ENCODE results near the gene GPR137B. TPM values are rescaled to one million over a fixed set of nuclear protein-coding genes. Genes with fewer than 3 reads are reported as not detected.

GPR137B gene
- total and polyA plus RNA-seq, 2 experiments from 2014 or later = 4.5 to 11.1 TPM

DNA sequence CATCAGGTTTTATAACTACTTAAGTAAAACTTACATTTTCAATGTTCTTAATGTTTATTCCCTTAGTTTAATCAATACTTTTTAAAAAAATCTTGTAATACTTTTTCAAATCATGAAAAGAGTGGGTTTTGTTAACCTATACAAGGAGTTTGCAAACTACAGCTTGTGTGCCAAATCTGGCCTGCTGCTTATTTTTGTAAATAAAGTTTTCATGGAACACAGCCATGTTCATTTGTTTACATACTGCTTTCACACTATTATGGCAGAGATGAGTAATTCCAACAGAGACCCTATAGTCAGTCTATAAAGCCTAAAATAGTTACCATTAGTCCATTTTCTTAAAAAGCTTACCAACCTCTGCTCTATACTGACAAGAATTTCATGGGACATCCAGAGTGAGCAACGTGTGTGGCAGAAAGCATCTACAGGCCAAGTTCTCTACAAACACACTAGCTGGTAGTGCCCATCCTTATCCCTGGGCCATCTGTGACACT is 96.8 kb downstream of the GPR137B start:
- H3K79me2 ChIP-seq (replicated peaks; ENCODE audit: insufficient read depth) = no peaks in the 10 kb centered on the region
- no peak overlapping the region for H2AFZ ChIP-seq
- H3K4me3 Mint-ChIP-seq = no peak overlapping the region
- H3K27me3 Mint-ChIP-seq (ENCODE audit: insufficient read depth, low read depth, poor library complexity) = no peaks in the 10 kb centered on the region
- no peaks in the 10 kb centered on the region for H3K36me3 ChIP-seq (ENCODE audit: insufficient read depth)
- no peaks in the 10 kb centered on the region for H4K20me1 ChIP-seq (replicated peaks; ENCODE audit: insufficient read depth)
- H3K4me1 ChIP-seq (ENCODE audit: insufficient read depth) = no peaks in the 10 kb centered on the region
- no peak overlapping the region for H3K4me2 ChIP-seq
- ATAC-seq (no peak), DNase-seq (ENCODE audit: low spot score) (no peak)
- no peaks in the 10 kb centered on the region for H3K9me3 Mint-ChIP-seq
- TF ChIP-seq JUNB (IDR thresholded peaks at IDR 0.05; ENCODE audit: unreplicated experiment) = no peak
- no peak for TF ChIP-seq NANOG (IDR thresholded peaks at IDR 0.05; ENCODE audit: borderline replicate concordance)
- TF ChIP-seq, protein P1, sequence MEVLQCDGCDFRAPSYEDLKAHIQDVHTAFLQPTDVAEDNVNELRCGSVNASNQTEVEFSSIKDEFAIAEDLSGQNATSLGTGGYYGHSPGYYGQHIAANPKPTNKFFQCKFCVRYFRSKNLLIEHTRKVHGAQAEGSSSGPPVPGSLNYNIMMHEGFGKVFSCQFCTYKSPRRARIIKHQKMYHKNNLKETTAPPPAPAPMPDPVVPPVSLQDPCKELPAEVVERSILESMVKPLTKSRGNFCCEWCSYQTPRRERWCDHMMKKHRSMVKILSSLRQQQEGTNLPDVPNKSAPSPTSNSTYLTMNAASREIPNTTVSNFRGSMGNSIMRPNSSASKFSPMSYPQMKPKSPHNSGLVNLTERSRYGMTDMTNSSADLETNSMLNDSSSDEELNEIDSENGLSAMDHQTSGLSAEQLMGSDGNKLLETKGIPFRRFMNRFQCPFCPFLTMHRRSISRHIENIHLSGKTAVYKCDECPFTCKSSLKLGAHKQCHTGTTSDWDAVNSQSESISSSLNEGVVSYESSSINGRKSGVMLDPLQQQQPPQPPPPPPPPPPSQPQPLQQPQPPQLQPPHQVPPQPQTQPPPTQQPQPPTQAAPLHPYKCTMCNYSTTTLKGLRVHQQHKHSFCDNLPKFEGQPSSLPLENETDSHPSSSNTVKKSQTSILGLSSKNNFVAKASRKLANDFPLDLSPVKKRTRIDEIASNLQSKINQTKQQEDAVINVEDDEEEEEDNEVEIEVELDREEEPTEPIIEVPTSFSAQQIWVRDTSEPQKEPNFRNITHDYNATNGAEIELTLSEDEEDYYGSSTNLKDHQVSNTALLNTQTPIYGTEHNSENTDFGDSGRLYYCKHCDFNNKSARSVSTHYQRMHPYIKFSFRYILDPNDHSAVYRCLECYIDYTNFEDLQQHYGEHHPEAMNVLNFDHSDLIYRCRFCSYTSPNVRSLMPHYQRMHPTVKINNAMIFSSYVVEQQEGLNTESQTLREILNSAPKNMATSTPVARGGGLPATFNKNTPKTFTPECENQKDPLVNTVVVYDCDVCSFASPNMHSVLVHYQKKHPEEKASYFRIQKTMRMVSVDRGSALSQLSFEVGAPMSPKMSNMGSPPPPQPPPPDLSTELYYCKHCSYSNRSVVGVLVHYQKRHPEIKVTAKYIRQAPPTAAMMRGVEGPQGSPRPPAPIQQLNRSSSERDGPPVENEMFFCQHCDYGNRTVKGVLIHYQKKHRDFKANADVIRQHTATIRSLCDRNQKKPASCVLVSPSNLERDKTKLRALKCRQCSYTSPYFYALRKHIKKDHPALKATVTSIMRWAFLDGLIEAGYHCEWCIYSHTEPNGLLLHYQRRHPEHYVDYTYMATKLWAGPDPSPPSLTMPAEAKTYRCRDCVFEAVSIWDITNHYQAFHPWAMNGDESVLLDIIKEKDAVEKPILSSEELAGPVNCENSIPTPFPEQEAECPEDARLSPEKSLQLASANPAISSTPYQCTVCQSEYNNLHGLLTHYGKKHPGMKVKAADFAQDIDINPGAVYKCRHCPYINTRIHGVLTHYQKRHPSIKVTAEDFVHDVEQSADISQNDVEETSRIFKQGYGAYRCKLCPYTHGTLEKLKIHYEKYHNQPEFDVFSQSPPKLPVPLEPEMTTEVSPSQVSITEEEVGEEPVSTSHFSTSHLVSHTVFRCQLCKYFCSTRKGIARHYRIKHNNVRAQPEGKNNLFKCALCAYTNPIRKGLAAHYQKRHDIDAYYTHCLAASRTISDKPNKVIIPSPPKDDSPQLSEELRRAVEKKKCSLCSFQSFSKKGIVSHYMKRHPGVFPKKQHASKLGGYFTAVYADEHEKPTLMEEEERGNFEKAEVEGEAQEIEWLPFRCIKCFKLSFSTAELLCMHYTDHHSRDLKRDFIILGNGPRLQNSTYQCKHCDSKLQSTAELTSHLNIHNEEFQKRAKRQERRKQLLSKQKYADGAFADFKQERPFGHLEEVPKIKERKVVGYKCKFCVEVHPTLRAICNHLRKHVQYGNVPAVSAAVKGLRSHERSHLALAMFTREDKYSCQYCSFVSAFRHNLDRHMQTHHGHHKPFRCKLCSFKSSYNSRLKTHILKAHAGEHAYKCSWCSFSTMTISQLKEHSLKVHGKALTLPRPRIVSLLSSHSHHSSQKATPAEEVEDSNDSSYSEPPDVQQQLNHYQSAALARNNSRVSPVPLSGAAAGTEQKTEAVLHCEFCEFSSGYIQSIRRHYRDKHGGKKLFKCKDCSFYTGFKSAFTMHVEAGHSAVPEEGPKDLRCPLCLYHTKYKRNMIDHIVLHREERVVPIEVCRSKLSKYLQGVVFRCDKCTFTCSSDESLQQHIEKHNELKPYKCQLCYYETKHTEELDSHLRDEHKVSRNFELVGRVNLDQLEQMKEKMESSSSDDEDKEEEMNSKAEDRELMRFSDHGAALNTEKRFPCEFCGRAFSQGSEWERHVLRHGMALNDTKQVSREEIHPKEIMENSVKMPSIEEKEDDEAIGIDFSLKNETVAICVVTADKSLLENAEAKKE (CRISPR knock-in tag; IDR thresholded peaks at IDR 0.05) = no peak
- no peak for TF ChIP-seq CREB1 (CRISPR knock-in tag; IDR thresholded peaks at IDR 0.05; ENCODE audit: low read depth)
- TF ChIP-seq EZH2phosphoT487 (IDR thresholded peaks at IDR 0.05; ENCODE audit: unreplicated experiment) = no peak
- no peaks in the 10 kb centered on the region for H3K4me1 Mint-ChIP-seq
- H3F3A ChIP-seq (replicated peaks; ENCODE audit: low read depth) = no peaks in the 10 kb centered on the region
- H3K4me3 ChIP-seq = no peak overlapping the region
- no peak overlapping the region for H3K27ac Mint-ChIP-seq
- H3K36me3 Mint-ChIP-seq (ENCODE audit: low read depth) = no peaks in the 10 kb centered on the region
- H3K27ac ChIP-seq (ENCODE audit: low read depth) = no peak overlapping the region
- no peaks in the 10 kb centered on the region for H3K9me2 ChIP-seq (ENCODE audit: insufficient read depth)
- no peaks in the 10 kb centered on the region for H3K27me3 ChIP-seq (ENCODE audit: insufficient read depth)

DNA sequence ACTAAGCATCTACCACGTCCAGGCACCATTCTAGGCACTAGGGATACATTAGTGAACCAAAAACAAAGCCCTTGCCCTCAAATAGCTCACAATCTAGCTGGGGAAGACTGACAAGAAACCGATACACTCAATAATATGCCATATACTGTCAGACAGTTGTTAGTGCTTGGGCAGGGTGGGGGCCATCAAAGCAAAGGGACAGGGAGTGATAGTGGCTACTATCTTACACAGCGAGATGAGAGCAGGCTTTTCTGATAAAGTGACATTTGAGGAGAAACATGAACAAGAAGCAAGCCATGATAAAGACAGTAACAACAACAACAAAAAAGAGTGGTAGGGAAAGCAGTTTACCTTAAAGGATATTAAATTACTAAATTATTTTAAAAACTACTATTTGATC is 98.3 kb downstream of the GPR137B start:
- no peak overlapping the region for H3K4me3 Mint-ChIP-seq
- Histone ChIP-seq H3K36me3 (ENCODE audit: insufficient read depth) (no peaks in the 10 kb centered on the region), H3K27ac (ENCODE audit: low read depth) (no peak overlapping the region), H3K79me2 (replicated peaks; ENCODE audit: insufficient read depth) (no peaks in the 10 kb centered on the region), H3K9me2 (ENCODE audit: insufficient read depth) (no peaks in the 10 kb centered on the region), H2AFZ (no peak overlapping the region), H3K27me3 (ENCODE audit: insufficient read depth) (no peaks in the 10 kb centered on the region), H3F3A (replicated peaks; ENCODE audit: low read depth) (no peaks in the 10 kb centered on the region), H3K4me3 (no peak overlapping the region), H3K4me1 (ENCODE audit: insufficient read depth) (no peaks in the 10 kb centered on the region), H4K20me1 (replicated peaks; ENCODE audit: insufficient read depth) (no peaks in the 10 kb centered on the region), H3K4me2 (no peak overlapping the region)
- ATAC-seq (no peak), DNase-seq (ENCODE audit: low spot score) (no peak)
- H3K9me3 Mint-ChIP-seq = no peaks in the 10 kb centered on the region
- no peaks in the 10 kb centered on the region for H3K36me3 Mint-ChIP-seq (ENCODE audit: low read depth)
- no peak overlapping the region for H3K27ac Mint-ChIP-seq
- H3K27me3 Mint-ChIP-seq (ENCODE audit: insufficient read depth, low read depth, poor library complexity) = no peaks in the 10 kb centered on the region
- H3K4me1 Mint-ChIP-seq = no peaks in the 10 kb centered on the region
- no peak for TF ChIP-seq CTCF (conservative IDR thresholded peaks at IDR 0.05; ENCODE audit: low read depth in 2 of 2)
- TF ChIP-seq, protein P2, sequence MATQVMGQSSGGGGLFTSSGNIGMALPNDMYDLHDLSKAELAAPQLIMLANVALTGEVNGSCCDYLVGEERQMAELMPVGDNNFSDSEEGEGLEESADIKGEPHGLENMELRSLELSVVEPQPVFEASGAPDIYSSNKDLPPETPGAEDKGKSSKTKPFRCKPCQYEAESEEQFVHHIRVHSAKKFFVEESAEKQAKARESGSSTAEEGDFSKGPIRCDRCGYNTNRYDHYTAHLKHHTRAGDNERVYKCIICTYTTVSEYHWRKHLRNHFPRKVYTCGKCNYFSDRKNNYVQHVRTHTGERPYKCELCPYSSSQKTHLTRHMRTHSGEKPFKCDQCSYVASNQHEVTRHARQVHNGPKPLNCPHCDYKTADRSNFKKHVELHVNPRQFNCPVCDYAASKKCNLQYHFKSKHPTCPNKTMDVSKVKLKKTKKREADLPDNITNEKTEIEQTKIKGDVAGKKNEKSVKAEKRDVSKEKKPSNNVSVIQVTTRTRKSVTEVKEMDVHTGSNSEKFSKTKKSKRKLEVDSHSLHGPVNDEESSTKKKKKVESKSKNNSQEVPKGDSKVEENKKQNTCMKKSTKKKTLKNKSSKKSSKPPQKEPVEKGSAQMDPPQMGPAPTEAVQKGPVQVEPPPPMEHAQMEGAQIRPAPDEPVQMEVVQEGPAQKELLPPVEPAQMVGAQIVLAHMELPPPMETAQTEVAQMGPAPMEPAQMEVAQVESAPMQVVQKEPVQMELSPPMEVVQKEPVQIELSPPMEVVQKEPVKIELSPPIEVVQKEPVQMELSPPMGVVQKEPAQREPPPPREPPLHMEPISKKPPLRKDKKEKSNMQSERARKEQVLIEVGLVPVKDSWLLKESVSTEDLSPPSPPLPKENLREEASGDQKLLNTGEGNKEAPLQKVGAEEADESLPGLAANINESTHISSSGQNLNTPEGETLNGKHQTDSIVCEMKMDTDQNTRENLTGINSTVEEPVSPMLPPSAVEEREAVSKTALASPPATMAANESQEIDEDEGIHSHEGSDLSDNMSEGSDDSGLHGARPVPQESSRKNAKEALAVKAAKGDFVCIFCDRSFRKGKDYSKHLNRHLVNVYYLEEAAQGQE (IDR thresholded peaks at IDR 0.05; ENCODE audit: unreplicated experiment) = no peak
